RWPE1 (cell line): ENCODE data around the gene LMO2.

Experiments
- CTCF ChIA-PET: fragments of 350-600 bp; sonication (Branson Sonifier 250); formaldehyde crosslinking; extraction: SDS; loops from one replicate; lab custom pipeline; 2021; lab: Yijun Ruan, JAX
- POLR2A ChIA-PET: fragments of 400-600 bp; formaldehyde crosslinking; extraction: SDS; loops from one replicate; lab custom pipeline; 2020; ENCODE audit warnings: antibody characterized with exemption; ENCODE audit not compliant: low non-redundant PET; lab: Yijun Ruan, JAX
- DNase-seq: peaks from one replicate; pipeline ENCODE4 v3.0.0; 2012; ENCODE audit warnings: low spot score
- H3K27ac ChIP-seq: fragments of 450-650 bp; 2 replicates; pipeline ENCODE4 v1.5.1; 2017
- CTCF ChIP-seq: fragments of 450-650 bp; conservative IDR thresholded peaks from 2 replicates; pipeline ENCODE4 v1.5.1; 2017; ENCODE audit warnings: low read depth, mild to moderate bottlenecking

The LMO2 gene

GRCh38 chr11:33875621-33876294 lies 16.1 kb downstream of the LMO2 start:
- ChIA-PET POLR2A (interaction anchor here (0.6 kb wide), 1 partner anchor 18 kb away, joined by 3 read pairs; no protein-coding TSS in a partner anchor), CTCF (interaction anchor here (2.0 kb wide), 1 partner anchor 95 kb away, joined by 6 read pairs; no protein-coding TSS in a partner anchor)
- DNase-seq: no peak
- H3K27ac ChIP-seq: no peak overlapping the region
- TF ChIP-seq CTCF: no peak

GRCh38 chr11:33874910-33875490 lies 16.9 kb downstream of the LMO2 start:
- CTCF ChIA-PET: interaction anchor here (2.0 kb wide), 1 partner anchor 96 kb away, joined by 6 read pairs; no protein-coding TSS in a partner anchor
- H3K27ac ChIP-seq: no peak overlapping the region
- no peak for TF ChIP-seq CTCF
- POLR2A ChIA-PET: interaction anchor here (0.6 kb wide), 1 partner anchor 19 kb away, joined by 3 read pairs; no protein-coding TSS in a partner anchor
- no peak for DNase-seq

GRCh38 chr11:33874433-33874832 lies 17.4 kb downstream of the LMO2 start:
- CTCF ChIA-PET: interaction anchor here (2.0 kb wide), 1 partner anchor 96 kb away, joined by 6 read pairs; no protein-coding TSS in a partner anchor
- DNase-seq: no peak
- no peak for TF ChIP-seq CTCF
- POLR2A ChIA-PET: no interaction called here
- no peak overlapping the region for H3K27ac ChIP-seq

- no peak for TF ChIP-seq CTCF
- ChIA-PET CTCF (interaction anchor here (0.7 to 2.0 kb wide), 4 partner anchors 11 to 437 kb away, joined by 3 to 5 read pairs (median 4); no protein-coding TSS in a partner anchor), POLR2A (no interaction called here)
- DNase-seq: peak; percentile 14
- peak overlapping the region; percentile 43 for H3K27ac ChIP-seq
Measured at GRCh38 chr11:33869481-33870422, 22.1 kb downstream of the LMO2 start.

GRCh38 chr11:33868647-33869461 lies 23.0 kb downstream of the LMO2 start:
- no peak for DNase-seq
- POLR2A ChIA-PET: no interaction called here
- CTCF ChIA-PET: interaction anchor here (1.1 to 2.0 kb wide), 4 partner anchors 10 to 103 kb away, joined by 3 to 5 read pairs (median 4); no protein-coding TSS in a partner anchor
- TF ChIP-seq CTCF: no peak
- H3K27ac ChIP-seq: peak overlapping the region; percentile 43
